H9 (cell line): ENCODE results near the gene IL31. TPM values are rescaled to one million over a fixed set of nuclear protein-coding genes. Genes with fewer than 3 reads are reported as not detected.

Experiments
- DNase-seq: peaks from one replicate; pipeline ENCODE4 v3.0.0-alpha.2; 2017
- H2AFZ ChIP-seq: one replicate; pipeline ENCODE4 v1.6.1; 2013; ENCODE audit warnings: mild to moderate bottlenecking, low read length, control low read depth, moderate library complexity
- H2AK5ac ChIP-seq: 2 replicates; pipeline ENCODE4 v1.6.1; 2013; ENCODE audit warnings: low read length, control low read depth, mixed read lengths; ENCODE audit not compliant: insufficient read length
- H2BK120ac ChIP-seq: one replicate; pipeline ENCODE4 v1.6.1; 2013; ENCODE audit warnings: low read depth, mild to moderate bottlenecking, low read length, control low read depth, inconsistent platforms; ENCODE audit not compliant: poor library complexity, severe bottlenecking
- H2BK12ac ChIP-seq: 2 replicates; pipeline ENCODE4 v1.6.1; 2013; ENCODE audit warnings: low read length, control low read depth, mixed read lengths, low read depth; ENCODE audit not compliant: insufficient read length
- H2BK15ac ChIP-seq: 2 replicates; pipeline ENCODE4 v1.6.1; 2013; ENCODE audit warnings: low read depth, low read length, control low read depth
- H2BK20ac ChIP-seq: one replicate; pipeline ENCODE4 v1.6.1; 2013; ENCODE audit warnings: low read depth, mild to moderate bottlenecking, low read length, control low read depth, inconsistent platforms; ENCODE audit not compliant: poor library complexity, severe bottlenecking
- H2BK5ac ChIP-seq: 2 replicates; pipeline ENCODE4 v1.6.1; 2013; ENCODE audit warnings: low read length, control low read depth, mixed read lengths; ENCODE audit not compliant: insufficient read length
- H3K14ac ChIP-seq: 2 replicates; pipeline ENCODE4 v1.6.1; 2013; ENCODE audit warnings: low read length, control low read depth; ENCODE audit not compliant: insufficient read depth
- H3K18ac ChIP-seq: 2 replicates; pipeline ENCODE4 v1.6.1; 2013; ENCODE audit warnings: low read depth, mild to moderate bottlenecking, mixed read lengths, low read length, control low read depth; ENCODE audit not compliant: insufficient read length
- H3K23ac ChIP-seq: 2 replicates; pipeline ENCODE4 v1.6.1; 2013; ENCODE audit warnings: low read length, control low read depth, mixed read lengths, low read depth; ENCODE audit not compliant: insufficient read length
- H3K23me2 ChIP-seq: 2 replicates; pipeline ENCODE4 v1.6.1; 2013; ENCODE audit warnings: low read depth, mild to moderate bottlenecking, mixed read lengths, low read length, control low read depth; ENCODE audit not compliant: insufficient read length, poor library complexity, severe bottlenecking
- H3K27ac ChIP-seq: 2 replicates; pipeline ENCODE4 v1.5.1; 2013; ENCODE audit warnings: low read length, control low read depth, mixed read lengths, low read depth; ENCODE audit not compliant: insufficient read length
- H3K27me3 ChIP-seq: 2 replicates; pipeline ENCODE4 v1.6.1; 2013; ENCODE audit warnings: low read length, control low read depth, inconsistent platforms; ENCODE audit not compliant: insufficient read depth
- H3K4ac ChIP-seq: 2 replicates; pipeline ENCODE4 v1.6.1; 2013; ENCODE audit warnings: low read depth, mild to moderate bottlenecking, control low read depth, inconsistent platforms, low read length, moderate library complexity
- H3K4me1 ChIP-seq: 2 replicates; pipeline ENCODE4 v1.6.1; 2013; ENCODE audit warnings: low read length, control low read depth, inconsistent platforms; ENCODE audit not compliant: insufficient read depth
- H3K4me2 ChIP-seq: 2 replicates; pipeline ENCODE4 v1.6.1; 2013; ENCODE audit warnings: low read length, control low read depth, mixed read lengths; ENCODE audit not compliant: insufficient read length, insufficient read depth
- H3K56ac ChIP-seq: 2 replicates; pipeline ENCODE4 v1.6.1; 2013; ENCODE audit warnings: low read depth, mild to moderate bottlenecking, mixed read lengths, low read length, control low read depth; ENCODE audit not compliant: insufficient read length
- H3K79me1 ChIP-seq: 2 replicates; pipeline ENCODE4 v1.6.1; 2013; ENCODE audit warnings: low read depth, mild to moderate bottlenecking, moderate library complexity, low read length, control low read depth, inconsistent platforms; ENCODE audit not compliant: insufficient read depth, poor library complexity, severe bottlenecking
- H3K79me2 ChIP-seq: 2 replicates; pipeline ENCODE4 v1.6.1; 2013; ENCODE audit warnings: low read length, control low read depth, inconsistent platforms; ENCODE audit not compliant: insufficient read depth
- H3K9ac ChIP-seq: 2 replicates; pipeline ENCODE4 v1.6.1; 2013; ENCODE audit warnings: low read length, control low read depth, mixed read lengths; ENCODE audit not compliant: insufficient read length; ENCODE audit errors: extremely low read depth
- H3K9me3 ChIP-seq: one replicate; pipeline ENCODE4 v1.6.1; 2013; ENCODE audit warnings: low read depth, low read length, inconsistent platforms; ENCODE audit not compliant: control insufficient read depth
- H3T11ph ChIP-seq: one replicate; pipeline ENCODE4 v1.6.1; 2013; ENCODE audit warnings: mild to moderate bottlenecking, low read length, control low read depth, inconsistent platforms
- H4K20me1 ChIP-seq: one replicate; pipeline ENCODE4 v1.6.1; 2013; ENCODE audit not compliant: control insufficient read depth, insufficient read length, insufficient read depth
- H4K5ac ChIP-seq: 2 replicates; pipeline ENCODE4 v1.6.1; 2013; ENCODE audit warnings: low read depth, mild to moderate bottlenecking, mixed read lengths, low read length, control low read depth; ENCODE audit not compliant: insufficient read length
- H4K8ac ChIP-seq: replicated peaks from 2 replicates; pipeline ENCODE4 v1.6.1; 2013; ENCODE audit warnings: low read length, control low read depth, mixed read lengths, low read depth; ENCODE audit not compliant: insufficient read length
- H4K91ac ChIP-seq: 2 replicates; pipeline ENCODE4 v1.6.1; 2013; ENCODE audit warnings: low read depth, mild to moderate bottlenecking, moderate library complexity, mixed read lengths, low read length, control low read depth; ENCODE audit not compliant: insufficient read length
- H3K27ac Mint-ChIP-seq, 3 experiments: 2 replicates in 2 of 3; 3 replicates in 1 of 3; pipeline ENCODE4 v1.8.0; 2020 to 2021; ENCODE audit warnings: mixed read lengths in 3 of 3, mild to moderate bottlenecking in 1 of 3, moderate library complexity in 1 of 3
- H3K27me3 Mint-ChIP-seq: 2 replicates; pipeline ENCODE4 v1.8.0; 2021; ENCODE audit warnings: low read depth, mild to moderate bottlenecking, moderate library complexity, mixed read lengths
- H3K36me3 Mint-ChIP-seq, 3 experiments: 2 replicates in 2 of 3; 3 replicates in 1 of 3; pipeline ENCODE4 v1.8.0; 2020 to 2021; ENCODE audit warnings: low read depth in 3 of 3, mixed read lengths in 3 of 3; ENCODE audit not compliant: insufficient read depth in 1 of 3
- H3K4me1 Mint-ChIP-seq, 2 experiments: 2 replicates each; pipeline ENCODE4 v1.8.0; 2020; ENCODE audit warnings: mixed read lengths in 2 of 2
- H3K4me3 Mint-ChIP-seq, 2 experiments: 2 replicates in 1 of 2; 3 replicates in 1 of 2; pipeline ENCODE4 v1.8.0; 2020 to 2021; ENCODE audit warnings: mild to moderate bottlenecking in 2 of 2, mixed read lengths in 2 of 2, moderate library complexity in 1 of 2
- H3K9me3 Mint-ChIP-seq, 2 experiments: 2 replicates in 1 of 2; 3 replicates in 1 of 2; pipeline ENCODE4 v1.8.0; 2020; ENCODE audit warnings: mild to moderate bottlenecking in 2 of 2, mixed read lengths in 2 of 2, moderate library complexity in 1 of 2
- CTCF ChIP-seq: fragments of 200-600 bp; sonication (generic); conservative IDR thresholded peaks from 3 replicates; pipeline ENCODE4 v1.8.0; 2021; ENCODE audit warnings: antibody characterized with exemption, mild to moderate bottlenecking
- WGBS: extraction: QIAGEN DNeasy Blood & Tissue Kit; methylation state at CpG from one replicate; pipeline ENCODE4 v1.1.7; 2013; ENCODE audit warnings: missing lambda C conversion rate, low lambda C conversion rate, mixed read lengths; ENCODE audit not compliant: insufficient read length; ENCODE audit errors: extremely low coverage; 5-methylcytosine and 5-hydroxymethylcytosine counted together
- total RNA-seq: library from RNA; stranded (reverse); gene quantifications from 2 replicates; pipeline ENCODE4 v1.2.1, GENCODE V29; 2021

Gene IL31
- total RNA-seq, 1 experiment from 2014 or later, result not detected

- Histone ChIP-seq H2BK120ac (no peak overlapping the region), H3K27me3 (no peaks in the 10 kb centered on the region), H3K23me2 (no peaks in the 10 kb centered on the region), H3K27ac (no peak overlapping the region), H3K23ac (no peak overlapping the region), H3K79me1 (no peaks in the 10 kb centered on the region), H3K4me2 (no peak overlapping the region), H2BK5ac (no peak overlapping the region), H3K14ac (no peak overlapping the region), H4K5ac (no peak overlapping the region), H2BK15ac (no peak overlapping the region), H3K9ac (no peak overlapping the region), H3K18ac (no peak overlapping the region), H4K8ac (no peak overlapping the region), H2AFZ (no peak overlapping the region), H3K4ac (no peak overlapping the region), H4K91ac (no peak overlapping the region), H2BK20ac (no peak overlapping the region), H3K79me2 (no peaks in the 10 kb centered on the region; the same call in 1 of the 2 replicates), H3K56ac (no peak overlapping the region), H3K9me3 (no peaks in the 10 kb centered on the region), H2BK12ac (no peak overlapping the region), H4K20me1 (peaks cover 2% of the 10 kb centered on the region), H3T11ph (no peak overlapping the region), H2AK5ac (no peak overlapping the region), H3K4me1 (0 out of 2 replicates have a peak, but pooled peaks cover 4% of the 10 kb centered on the region)
- no peak overlapping the region for H3K27ac Mint-ChIP-seq
- DNase-seq, result no peak
- WGBS, result no CpG with 5 or more reads among the region's 5 CpGs
- no peaks in the 10 kb centered on the region for H3K27me3 Mint-ChIP-seq
- H3K36me3 Mint-ChIP-seq, result peaks cover 17 to 43% (median 20%) of the 10 kb centered on the region in 3 experiments
- H3K9me3 Mint-ChIP-seq, result no peaks in the 10 kb centered on the region
- TF ChIP-seq CTCF, result no peak
- H3K4me3 Mint-ChIP-seq, result no peak overlapping the region
- H3K4me1 Mint-ChIP-seq, result peaks cover 14% of the 10 kb centered on the region in 2 experiments
Observed at GRCh38 chr12:122128481-122128880, 45.5 kb downstream of the IL31 start.
